Fibroblast of skin of left biceps (primary cell): ENCODE results near the gene NOD2.

Experiments used
- DNase-seq, 2 experiments: peaks; one replicate each; pipeline ENCODE4 v3.0.0-alpha.2; 2013; ENCODE audit warnings: low read depth in 2 of 2

Gene NOD2

GRCh38 chr16:50670476-50670875 lies 22.9 kb upstream of the NOD2 start:
- DNase-seq, result no peak

- DNase-seq, result no peak
Observed at GRCh38 chr16:50671644-50672260, 21.7 kb upstream of the NOD2 start.

- DNase-seq, result no peak
Observed at GRCh38 chr16:50673496-50674275, 19.7 kb upstream of the NOD2 start.

GRCh38 chr16:50674831-50675230 lies 18.6 kb upstream of the NOD2 start:
- no peak for DNase-seq

GRCh38 chr16:50675686-50676610 lies 17.5 kb upstream of the NOD2 start:
- no peak for DNase-seq

GRCh38 chr16:50676684-50677225 lies 16.7 kb upstream of the NOD2 start:
- DNase-seq, result no peak

GRCh38 chr16:50677351-50677750 lies 16.1 kb upstream of the NOD2 start:
- no peak for DNase-seq

- no peak for DNase-seq
Observed at GRCh38 chr16:50678531-50678930, 14.9 kb upstream of the NOD2 start.

GRCh38 chr16:50679266-50679665 lies 14.1 kb upstream of the NOD2 start:
- no peak for DNase-seq

GRCh38 chr16:50679676-50680555 lies 13.5 kb upstream of the NOD2 start:
- DNase-seq, result no peak

GRCh38 chr16:50680556-50680893 lies 12.9 kb upstream of the NOD2 start:
- no peak for DNase-seq

- DNase-seq, result no peak
Observed at GRCh38 chr16:50681021-50681885, 12.2 kb upstream of the NOD2 start, which contains the start of gene SNX20. Gene SNX20, minus strand, starts transcription at chr16:50681312. Its CDS starts 3,786 bp downstream, at chr16:50677526.

- no peak for DNase-seq
Observed at GRCh38 chr16:50683689-50684374, 9.6 kb upstream of the NOD2 start.

GRCh38 chr16:50684823-50685461 lies 8.5 kb upstream of the NOD2 start:
- DNase-seq, result no peak

- no peak for DNase-seq
Observed at GRCh38 chr16:50685462-50686063, 7.8 kb upstream of the NOD2 start.

GRCh38 chr16:50688083-50688482 lies 5.3 kb upstream of the NOD2 start:
- no peak for DNase-seq

GRCh38 chr16:50688867-50689266 lies 4.5 kb upstream of the NOD2 start:
- no peak for DNase-seq

GRCh38 chr16:50690177-50690576 lies 3.2 kb upstream of the NOD2 start:
- no peak for DNase-seq

GRCh38 chr16:50692644-50692998 lies 785 bp upstream of the NOD2 start:
- DNase-seq, result no peak
